Renal pelvis (tissue), 4 donors: ENCODE measurements around the gene PBX1. TPM values are rescaled to one million over a fixed set of nuclear protein-coding genes. Genes with fewer than 3 reads are reported as not detected.
"Not testable (repeated sequence)": the region's sequence is repeated elsewhere in the genome, so short reads cannot be mapped to it uniquely, and the experiment has no call there.

Source experiments
- DNase-seq: peaks from one replicate; pipeline ENCODE4 v3.0.0-alpha.2; 2013
- polyA plus RNA-seq, 3 donors: library from polyadenylated mRNA; unstranded; fragments of 120-200 nt; gene quantifications; one replicate each; pipeline ENCODE4 v1.2.1, GENCODE V29; 2013; ENCODE audit not compliant: insufficient read length in 3 of 3

PBX1 gene
- polyA plus RNA-seq, 3 donors: 139 to 152 (median 140) TPM

- no peak for DNase-seq
These were observed 28.9 kb downstream of the PBX1 start for GRCh38 chr1:164587617-164588501.

GRCh38 chr1:164588516-164589341 lies 29.7 kb downstream of the PBX1 start:
- peak; percentile 91 for DNase-seq

GRCh38 chr1:164589408-164589807 lies 30.4 kb downstream of the PBX1 start:
- no peak for DNase-seq

GRCh38 chr1:164589961-164590507 lies 31.1 kb downstream of the PBX1 start:
- DNase-seq: no peak

GRCh38 chr1:164590592-164590991 lies 31.6 kb downstream of the PBX1 start:
- DNase-seq: no peak

- DNase-seq: peak; percentile 87
These were observed 32.9 kb downstream of the PBX1 start for GRCh38 chr1:164591858-164592257.

GRCh38 chr1:164592634-164593033 lies 33.6 kb downstream of the PBX1 start:
- no peak for DNase-seq

GRCh38 chr1:164595212-164595611 lies 36.2 kb downstream of the PBX1 start:
- no peak for DNase-seq

- DNase-seq: no peak
These were observed 37.2 kb downstream of the PBX1 start for GRCh38 chr1:164596172-164596571.

GRCh38 chr1:164598719-164599118 lies 39.7 kb downstream of the PBX1 start:
- DNase-seq: no peak

GRCh38 chr1:164599272-164599671 lies 40.3 kb downstream of the PBX1 start:
- DNase-seq: no peak

GRCh38 chr1:164601399-164602100 lies 42.6 kb downstream of the PBX1 start:
- DNase-seq: no peak

GRCh38 chr1:164602101-164602422 lies 43.1 kb downstream of the PBX1 start:
- no peak for DNase-seq

- DNase-seq: peak; percentile 91
These were observed 43.6 kb downstream of the PBX1 start for GRCh38 chr1:164602480-164603093.

- DNase-seq: not testable (repeated sequence)
These were observed 44.8 kb downstream of the PBX1 start for GRCh38 chr1:164603805-164604204.

GRCh38 chr1:164604541-164604940 lies 45.6 kb downstream of the PBX1 start:
- no peak for DNase-seq

- DNase-seq: no peak
These were observed 46.5 kb downstream of the PBX1 start for GRCh38 chr1:164605254-164606091.

GRCh38 chr1:164607351-164607750 lies 48.4 kb downstream of the PBX1 start:
- DNase-seq: no peak

GRCh38 chr1:164608651-164609057 lies 49.7 kb downstream of the PBX1 start:
- DNase-seq: no peak

- no peak for DNase-seq
These were observed 50.1 kb downstream of the PBX1 start for GRCh38 chr1:164609089-164609488.
